Measurements from ENCODE around the gene NEU3.

GRCh38 chr11:74952752-74953151, 36.0 kb upstream of the NEU3 start:
- TF ChIP-seq, protein P1, sequence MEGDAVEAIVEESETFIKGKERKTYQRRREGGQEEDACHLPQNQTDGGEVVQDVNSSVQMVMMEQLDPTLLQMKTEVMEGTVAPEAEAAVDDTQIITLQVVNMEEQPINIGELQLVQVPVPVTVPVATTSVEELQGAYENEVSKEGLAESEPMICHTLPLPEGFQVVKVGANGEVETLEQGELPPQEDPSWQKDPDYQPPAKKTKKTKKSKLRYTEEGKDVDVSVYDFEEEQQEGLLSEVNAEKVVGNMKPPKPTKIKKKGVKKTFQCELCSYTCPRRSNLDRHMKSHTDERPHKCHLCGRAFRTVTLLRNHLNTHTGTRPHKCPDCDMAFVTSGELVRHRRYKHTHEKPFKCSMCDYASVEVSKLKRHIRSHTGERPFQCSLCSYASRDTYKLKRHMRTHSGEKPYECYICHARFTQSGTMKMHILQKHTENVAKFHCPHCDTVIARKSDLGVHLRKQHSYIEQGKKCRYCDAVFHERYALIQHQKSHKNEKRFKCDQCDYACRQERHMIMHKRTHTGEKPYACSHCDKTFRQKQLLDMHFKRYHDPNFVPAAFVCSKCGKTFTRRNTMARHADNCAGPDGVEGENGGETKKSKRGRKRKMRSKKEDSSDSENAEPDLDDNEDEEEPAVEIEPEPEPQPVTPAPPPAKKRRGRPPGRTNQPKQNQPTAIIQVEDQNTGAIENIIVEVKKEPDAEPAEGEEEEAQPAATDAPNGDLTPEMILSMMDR (IDR thresholded peaks at IDR 0.05), result no peak
- TF ChIP-seq POLR2AphosphoS5 (IDR thresholded peaks at IDR 0.05), result no peak

Measured in prostate gland (tissue), 2 donors.